NCI-H345 (cell line): ENCODE data around the gene CDKN1B.

Experiments
- DNase-seq: peaks from one replicate; lab custom pipeline; 2025; lab: John Stamatoyannopoulos, UW

Gene CDKN1B

DNA sequence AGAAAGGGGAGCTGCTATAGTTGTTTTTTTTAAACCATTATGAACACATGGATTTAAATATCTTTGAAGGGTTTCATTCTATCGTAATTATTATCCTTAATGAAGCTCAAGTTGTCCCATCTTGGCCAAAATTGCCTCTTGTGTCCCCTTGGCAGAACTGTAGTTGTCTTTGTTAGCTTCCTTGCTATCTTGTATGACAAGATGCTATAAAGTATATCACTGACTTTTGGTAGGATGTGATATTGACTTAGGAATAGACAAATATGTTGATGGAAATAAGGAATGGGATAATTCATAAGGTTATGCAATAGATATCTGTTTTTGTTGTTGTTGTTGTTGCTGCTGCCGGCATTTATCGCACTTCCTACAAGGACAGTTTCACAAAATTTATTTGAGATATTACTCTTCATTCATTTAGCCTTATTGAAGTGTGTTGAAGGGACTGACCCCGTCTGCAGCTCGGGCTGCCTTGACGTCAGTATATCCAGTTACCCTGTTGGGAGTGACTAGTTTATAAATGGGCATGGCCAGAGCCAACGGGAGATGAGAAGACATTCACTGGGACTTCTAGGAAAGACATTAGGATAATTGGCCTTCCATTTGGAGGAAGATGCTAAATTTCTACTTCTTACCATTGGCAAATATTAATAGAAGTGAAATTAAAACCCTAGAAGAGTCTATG lies 42.2 kb downstream of the CDKN1B start:
- DNase-seq: no peak

DNA sequence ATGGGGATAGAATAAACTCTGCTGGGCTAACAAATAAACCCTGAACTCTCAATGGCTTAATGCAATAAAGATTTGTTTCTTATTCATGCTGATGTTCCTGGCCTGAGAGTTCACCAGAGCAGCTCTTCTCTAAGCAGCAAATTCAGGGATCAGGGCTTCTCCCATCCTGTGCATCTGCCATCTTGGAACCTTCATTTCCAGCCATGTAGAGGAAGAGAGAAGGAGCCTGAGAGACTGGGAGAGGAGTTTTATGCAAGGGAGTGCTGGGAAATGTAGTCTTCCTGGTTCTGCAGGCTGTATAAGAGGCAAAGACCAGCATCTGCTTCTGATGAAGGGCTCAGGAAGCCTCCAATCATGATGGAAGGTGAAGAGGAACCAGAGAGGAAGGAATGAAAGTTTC lies 47.7 kb downstream of the CDKN1B start:
- DNase-seq: no peak

DNA sequence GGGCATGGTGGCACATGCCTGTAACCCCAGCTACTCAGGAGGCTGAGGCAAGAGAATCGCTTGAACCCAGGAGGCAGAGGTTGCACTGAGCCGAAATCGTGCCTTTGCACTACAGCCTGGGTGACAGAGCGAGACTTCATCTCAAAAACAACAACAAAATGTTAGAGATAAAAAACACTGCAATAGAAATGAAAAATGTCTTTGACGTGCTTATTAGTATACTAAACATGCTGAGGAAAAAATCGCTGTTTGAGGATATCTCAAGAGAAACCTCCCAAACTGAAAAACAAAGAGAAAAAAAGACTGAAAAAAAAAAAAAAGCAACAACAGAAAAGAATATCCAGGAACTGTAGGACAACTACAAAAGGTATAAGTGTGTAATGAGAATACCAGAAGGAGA lies 53.1 kb downstream of the CDKN1B start:
- no peak for DNase-seq
